CD4-positive, alpha-beta T cell treated with Interleukin-1 beta for 1 hour (primary cell): ENCODE measurements around the gene ATP2C1.
A peak's percentile ranks its signal among the peaks of the same experiment; 100 is the strongest.
"Not testable (repeated sequence)": the region's sequence is repeated elsewhere in the genome, so short reads cannot be mapped to it uniquely, and the experiment has no call there.

Experiments used
- DNase-seq, 2 donors: peaks; one replicate each; pipeline ENCODE4 v3.0.0-alpha.2; 2020 to 2022

ATP2C1 gene

DNA sequence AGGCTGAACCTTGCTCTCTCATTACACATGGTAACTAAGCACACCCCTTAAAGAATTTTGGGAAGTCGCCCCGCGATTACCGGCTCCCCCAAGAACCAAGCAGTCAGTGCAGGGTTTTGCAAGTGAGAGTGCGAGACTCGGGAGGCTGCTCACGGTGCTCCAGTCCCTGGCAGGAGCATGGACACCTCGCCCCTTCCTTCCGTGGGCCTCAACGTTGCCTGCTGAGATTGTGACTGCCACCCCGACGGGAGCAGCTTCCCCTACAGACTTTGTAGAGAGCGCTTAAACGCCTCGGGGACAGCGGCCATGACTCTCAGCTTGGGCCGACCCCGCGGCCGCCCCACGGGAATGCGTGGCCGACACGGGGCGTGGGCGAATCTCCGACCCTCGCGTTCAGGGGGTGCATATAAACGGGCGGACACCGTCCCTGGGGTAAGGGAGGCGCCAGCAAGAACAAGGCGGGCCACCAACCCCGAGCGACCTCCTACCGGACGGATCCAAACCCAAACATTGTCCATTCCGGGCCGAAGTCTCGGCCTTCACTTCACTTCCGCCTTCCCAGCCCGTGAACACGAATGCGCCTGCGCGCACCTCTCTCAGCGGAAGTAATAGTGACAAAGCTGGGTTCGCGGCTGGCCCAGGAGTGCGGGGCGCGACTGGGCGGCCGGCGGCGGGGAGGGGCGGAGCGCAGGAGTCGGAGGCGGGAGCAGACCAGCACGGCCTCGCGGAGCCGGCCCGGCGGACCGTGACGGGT, at the start of gene ATP2C1:
ATP2C1 (plus strand) TSS at position 709 of the 754 bp plus-strand sequence. CDS start 686 bp downstream, outside the sequence.
- peak; percentile 92 to 94 for DNase-seq

GRCh38 chr3:130844462-130844861, 49.4 kb upstream of the ATP2C1 start:
- no peak for DNase-seq

- no peak for DNase-seq
Observed at GRCh38 chr3:130846181-130846580, 47.7 kb upstream of the ATP2C1 start.

GRCh38 chr3:130849091-130849552, 44.8 kb upstream of the ATP2C1 start:
- no peak for DNase-seq

- peak; percentile 29 to 47 for DNase-seq
Observed at GRCh38 chr3:130850044-130850797, 43.7 kb upstream of the ATP2C1 start.

DNA sequence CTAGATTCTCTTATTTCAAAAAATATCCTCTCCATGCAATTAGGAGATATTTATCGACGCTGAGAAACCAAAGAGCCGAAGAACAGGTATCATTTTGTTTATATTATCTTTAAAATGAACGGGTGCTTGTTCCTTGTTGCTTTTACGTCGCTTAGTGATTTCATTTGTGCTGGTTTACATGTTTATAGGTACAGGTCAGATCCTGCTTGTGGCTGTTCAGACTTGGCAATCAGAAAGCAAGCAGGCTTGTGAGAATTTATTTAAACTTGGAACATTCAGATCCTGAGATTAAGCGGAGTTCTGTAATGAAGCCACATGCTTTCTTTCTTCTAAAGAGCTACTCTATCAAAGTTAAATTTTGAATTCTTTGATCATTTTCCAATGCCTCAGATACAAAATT, 43.0 kb upstream of the ATP2C1 start:
- no peak for DNase-seq

GRCh38 chr3:130851277-130851676, 42.6 kb upstream of the ATP2C1 start:
- DNase-seq: no peak

- no peak for DNase-seq
Observed at GRCh38 chr3:130853581-130853980, 40.3 kb upstream of the ATP2C1 start.

- DNase-seq: no peak
Observed at GRCh38 chr3:130854208-130854864, 39.5 kb upstream of the ATP2C1 start.

DNA sequence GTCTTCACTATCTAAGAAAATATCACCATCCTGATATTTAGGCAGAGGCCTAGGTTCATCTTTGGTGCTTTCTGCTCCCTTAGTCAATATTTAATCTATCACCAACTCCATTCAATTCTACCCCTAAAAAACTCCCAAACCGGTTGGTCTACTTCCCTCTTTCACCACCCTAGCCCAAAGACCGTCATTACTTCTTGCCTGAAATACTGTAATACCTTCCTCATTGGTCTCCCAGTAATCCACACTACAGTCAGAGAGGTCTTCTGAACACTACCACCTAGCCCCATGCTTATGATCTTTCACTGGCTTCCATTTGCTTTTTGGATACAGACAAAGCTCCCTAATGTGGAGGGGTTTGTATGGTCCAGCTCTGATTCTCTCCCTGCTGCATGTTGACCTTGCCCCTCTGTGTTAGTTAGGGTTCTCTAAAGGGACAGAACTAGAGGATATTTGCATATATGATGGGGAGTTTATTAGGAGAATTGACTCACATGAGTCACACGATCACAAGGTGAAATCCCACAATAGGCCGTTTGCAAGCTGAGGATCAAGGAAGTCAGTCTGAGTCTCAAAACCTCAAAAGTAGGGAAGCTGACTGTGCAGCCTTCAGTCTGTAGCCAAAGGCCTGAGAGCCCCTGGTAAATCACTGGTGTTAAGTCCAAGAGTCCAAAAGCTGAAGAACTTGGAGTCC, 36.4 kb upstream of the ATP2C1 start:
- DNase-seq: peak in 1 of 2 donors; percentile 13

- not testable (repeated sequence) for DNase-seq
Observed at GRCh38 chr3:130862130-130862529, 31.8 kb upstream of the ATP2C1 start.

- DNase-seq: no peak
Observed at GRCh38 chr3:130865489-130865888, 28.4 kb upstream of the ATP2C1 start.

DNA sequence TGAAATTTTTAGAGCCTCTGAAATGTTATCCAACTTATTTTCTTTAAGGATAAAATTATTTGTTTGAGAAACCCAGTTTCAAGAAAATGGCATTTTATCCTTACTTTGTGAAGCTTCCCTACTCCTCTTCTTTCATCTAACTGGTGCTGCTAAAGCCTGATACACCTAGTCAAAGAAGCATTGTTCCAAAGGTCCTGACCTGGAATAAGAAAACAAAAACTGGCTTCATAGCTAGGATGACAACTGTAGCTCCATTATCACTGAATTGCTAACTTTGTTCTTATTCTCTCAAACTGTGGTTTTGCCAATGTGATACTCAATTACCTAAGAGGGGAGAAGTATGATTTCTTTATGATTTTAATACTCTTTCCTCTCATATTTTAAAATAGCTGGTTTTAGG, 27.6 kb upstream of the ATP2C1 start:
- DNase-seq: no peak

DNA sequence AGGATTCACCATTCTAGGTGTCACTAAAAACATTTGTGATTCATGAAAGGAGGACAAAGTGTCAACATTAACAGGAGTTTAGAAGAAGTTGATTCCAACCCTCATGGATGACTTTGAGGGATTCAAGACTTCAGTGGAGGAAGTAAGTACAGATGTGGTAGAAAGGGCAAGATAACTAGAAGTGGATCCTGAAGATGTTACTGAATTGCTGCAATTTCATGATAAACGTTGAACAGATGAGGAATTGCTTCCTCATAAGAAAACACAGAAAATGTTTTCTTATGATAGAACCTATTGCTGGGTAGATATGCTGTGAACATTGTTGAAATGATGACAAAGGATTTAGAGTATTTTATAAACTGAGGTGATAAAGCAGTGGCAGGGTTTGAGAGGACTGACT, 23.5 kb upstream of the ATP2C1 start:
- no peak for DNase-seq

DNA sequence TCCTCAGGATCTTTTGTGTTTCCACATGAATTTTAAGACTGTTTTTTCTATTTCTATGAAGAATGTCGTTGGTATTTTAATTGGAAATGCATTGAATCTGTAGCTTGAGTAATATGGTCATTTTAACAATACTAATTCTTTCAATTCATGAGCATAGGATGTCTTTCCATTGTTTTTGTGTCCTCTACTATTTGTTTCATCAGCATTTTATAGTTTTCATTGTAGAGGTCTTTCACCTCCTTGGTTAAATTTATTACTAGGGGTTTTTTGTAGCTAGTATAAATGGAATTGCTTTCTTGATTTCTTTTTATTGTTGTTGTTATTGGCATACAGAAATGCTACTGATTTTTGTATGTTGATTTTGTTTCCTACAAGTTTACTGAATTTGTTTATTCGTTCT, 17.3 kb upstream of the ATP2C1 start:
- DNase-seq: no peak

DNA sequence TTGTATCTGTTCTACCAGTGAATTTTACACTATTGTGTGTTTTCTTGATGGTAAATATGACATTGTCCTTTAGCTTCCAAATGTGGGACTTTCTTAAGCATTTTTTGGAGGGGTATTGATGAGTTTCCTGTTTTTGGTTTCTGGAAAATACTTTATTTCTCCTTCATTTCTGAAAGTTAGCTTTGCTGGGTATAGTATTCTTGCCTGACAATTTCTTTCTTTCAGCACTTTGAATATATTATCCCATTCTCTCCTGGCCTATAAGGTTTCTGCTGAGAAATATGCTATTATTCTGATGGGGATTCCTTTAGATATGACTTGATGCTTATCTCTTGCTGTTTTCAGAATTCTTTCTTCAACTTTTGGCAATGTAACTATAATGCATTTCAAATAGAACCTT, 15.4 kb upstream of the ATP2C1 start:
- no peak for DNase-seq

DNA sequence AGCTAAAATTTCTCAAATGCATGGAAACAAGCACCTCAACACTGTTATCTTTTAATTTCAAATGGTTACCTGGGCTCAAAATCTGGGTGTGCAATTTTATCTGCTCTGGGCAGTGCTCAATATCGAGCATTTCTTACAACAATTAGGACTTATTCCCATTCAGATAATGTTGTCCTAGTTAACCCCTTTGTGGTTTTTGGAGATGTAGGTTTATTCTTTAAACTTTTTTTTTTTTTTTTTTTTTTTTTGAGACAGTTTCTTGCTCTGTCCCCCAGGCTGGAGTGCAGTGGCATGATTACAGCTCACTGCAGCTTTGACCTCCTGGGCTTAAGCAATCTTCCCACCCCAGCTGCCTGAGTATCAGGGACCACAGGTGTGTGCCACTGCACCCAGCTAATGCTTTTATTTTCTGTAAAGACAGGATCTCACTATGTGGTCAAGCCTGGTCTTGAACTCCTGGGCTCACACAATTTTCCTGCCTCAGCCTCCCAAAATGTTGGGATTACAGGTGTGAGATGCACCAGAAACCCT, 4.4 kb upstream of the ATP2C1 start:
- DNase-seq: no peak

GRCh38 chr3:130892759-130893375, 1.0 kb upstream of the ATP2C1 start:
- DNase-seq: peak; percentile 67 to 80

- DNase-seq: peak; percentile 57 to 60
Observed at GRCh38 chr3:130894130-130894985, 474 bp downstream of the ATP2C1 start.

DNA sequence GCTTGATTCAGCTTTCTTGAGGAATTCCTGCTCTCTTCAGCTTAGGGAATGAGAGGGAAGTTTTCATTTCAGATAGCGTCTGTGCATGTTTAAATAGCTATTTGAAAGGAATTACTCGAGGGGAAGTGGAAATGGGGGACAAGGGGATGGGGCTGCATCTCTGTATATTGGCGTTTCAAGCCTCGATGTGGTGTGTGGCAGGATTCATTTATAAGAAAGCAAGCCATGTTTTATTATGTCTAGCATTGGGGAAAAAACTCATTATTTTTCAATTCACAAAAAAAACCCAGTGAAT, 1.0 kb downstream of the ATP2C1 start:
- no peak for DNase-seq

- DNase-seq: peak in 1 of 2 donors; percentile 9
Observed at GRCh38 chr3:130895690-130896488, 2.0 kb downstream of the ATP2C1 start.
